HG03521 (cell line): Measurements from ENCODE around the gene WNT8B.

Experiments
- ATAC-seq: cut with Tn5 transposase; IDR thresholded peaks from one replicate; pipeline ENCODE4 v1.9.1; 2021; ENCODE audit warnings: mild to moderate bottlenecking, moderate library complexity; ENCODE audit not compliant: unreplicated experiment

Gene WNT8B

DNA sequence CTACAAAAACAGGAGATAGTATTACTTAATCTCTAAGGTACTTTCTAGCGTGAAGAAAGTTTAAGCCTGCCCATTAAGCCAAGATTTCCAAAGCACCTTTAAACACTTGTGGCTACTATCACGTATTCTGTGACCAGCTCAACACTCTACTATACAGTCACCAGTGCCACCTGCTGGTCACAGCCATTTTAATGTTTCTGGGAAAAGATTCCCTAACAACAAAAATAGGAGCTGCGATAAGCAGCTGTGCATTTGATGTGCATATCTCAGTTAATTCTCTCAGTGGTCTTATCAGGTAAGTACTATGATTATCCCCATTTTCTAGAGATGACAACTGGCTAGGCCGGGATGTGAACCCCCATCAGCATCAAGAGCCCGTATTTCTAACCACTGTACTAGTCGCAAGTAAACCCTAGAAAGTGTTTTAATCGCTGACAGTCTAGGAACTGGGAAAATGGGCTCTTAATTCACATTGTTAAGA lies 56.0 kb downstream of the WNT8B start:
- ATAC-seq: no peak

DNA sequence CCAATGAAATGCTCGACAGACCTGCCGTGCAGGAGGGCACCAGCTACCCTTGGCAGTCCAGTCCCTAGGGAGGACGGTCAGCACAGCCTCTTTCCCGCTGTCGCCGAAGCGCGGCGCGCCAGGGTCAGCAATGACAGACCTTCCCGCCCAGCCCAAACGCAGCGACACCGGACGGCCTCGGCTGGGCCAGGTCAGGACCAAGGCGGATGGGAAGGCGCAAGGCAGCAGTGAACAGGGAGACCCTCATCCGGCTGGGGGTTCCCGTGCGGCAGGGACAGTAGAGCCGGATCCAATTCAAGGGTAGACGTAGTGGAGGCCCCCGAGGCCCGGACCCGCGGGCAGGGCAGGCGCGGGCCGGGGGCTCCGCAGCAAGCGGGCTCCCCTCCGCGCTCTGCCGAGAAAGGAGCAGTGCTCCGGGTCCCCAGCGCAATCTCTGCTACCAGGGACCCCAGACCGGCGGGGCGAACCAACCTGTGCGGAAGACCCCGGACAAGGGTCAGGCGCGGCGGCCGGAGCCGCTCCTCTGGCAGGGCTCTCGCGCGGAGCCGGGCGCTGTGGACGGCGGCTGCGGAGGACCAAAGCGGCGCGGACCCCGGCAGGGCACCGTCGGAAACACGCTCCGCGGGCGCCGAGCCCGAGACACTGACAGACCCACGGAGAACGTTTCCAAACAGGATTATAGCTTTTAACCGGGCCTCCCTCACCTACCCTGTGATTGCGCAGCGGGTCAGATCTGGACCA lies 56.7 kb downstream of the WNT8B start, which contains the start of gene SEC31B:
Gene SEC31B, minus strand, starts transcription at position 551 of the 741 bp plus-strand sequence. CDS start 2,909 bp downstream, outside the sequence.
- ATAC-seq: no peak

DNA sequence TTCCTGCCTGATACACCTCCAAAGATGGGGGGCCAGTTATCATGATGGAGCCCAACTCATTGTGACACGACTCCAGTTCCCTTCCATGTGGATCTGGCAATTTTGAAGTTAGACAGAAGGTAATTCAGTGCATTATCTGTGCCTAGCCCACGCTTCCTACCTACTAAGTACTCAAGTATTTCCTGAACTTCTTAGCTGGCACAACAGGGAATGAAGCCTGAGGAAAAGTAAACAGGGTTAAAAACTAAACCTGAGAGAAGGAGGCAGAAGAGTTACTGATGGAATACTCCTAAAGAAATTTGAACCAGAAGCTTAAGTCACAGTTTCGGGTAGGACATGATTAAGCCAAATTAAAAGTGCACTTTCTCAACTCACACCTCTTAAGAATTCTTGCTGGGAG lies 58.0 kb downstream of the WNT8B start:
- no peak for ATAC-seq

DNA sequence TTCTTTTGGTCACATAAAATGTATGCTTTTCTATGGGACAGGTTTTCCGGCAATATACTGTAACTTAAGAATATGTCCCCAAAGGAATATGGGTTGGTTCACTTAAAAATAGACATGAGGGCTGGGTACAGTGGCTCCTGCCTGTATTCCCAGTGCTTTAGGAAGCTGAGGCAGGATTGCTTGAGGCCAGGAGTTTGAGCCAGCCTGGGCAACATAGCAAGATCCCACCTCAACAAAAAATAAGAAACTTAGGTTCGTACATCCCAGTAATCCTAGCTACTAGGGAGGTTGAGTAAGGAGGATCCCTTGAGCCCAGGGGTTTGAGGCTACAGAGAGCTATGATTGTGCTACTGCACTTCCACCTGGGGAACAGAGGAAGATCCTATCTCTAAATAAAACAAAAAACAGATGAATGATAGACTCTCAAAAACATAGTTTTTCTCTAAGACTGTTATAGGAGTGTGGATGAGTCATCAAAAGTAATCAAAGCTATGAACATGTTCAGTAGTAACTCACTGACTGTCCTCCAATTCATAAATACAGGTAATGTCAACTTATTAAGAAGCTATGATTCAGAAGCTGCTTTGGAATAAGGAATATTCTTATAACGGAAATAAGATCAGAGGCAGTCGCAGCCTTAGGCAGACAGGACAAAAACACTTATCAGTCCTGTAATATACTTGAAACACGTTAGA lies 59.4 kb downstream of the WNT8B start:
- ATAC-seq: no peak

DNA sequence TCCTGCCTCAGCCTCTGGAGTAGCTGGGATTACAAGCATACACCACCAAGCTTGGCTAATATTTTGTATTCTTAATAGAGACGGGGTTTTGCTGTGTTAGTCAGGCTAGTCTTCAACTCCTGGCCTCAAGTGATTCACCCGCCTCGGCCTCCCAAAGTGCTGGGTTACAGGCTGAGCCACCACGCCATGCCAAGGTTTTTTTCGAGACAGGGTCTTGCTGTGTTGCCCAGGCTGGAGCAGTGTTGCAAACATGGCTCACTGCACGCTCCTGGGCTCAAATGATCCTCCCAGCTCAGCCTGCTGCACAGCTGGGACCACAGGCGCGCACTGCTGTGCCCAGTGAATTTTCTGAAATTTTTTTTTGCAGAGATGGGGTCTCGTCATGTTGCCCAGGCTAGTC lies 60.1 kb downstream of the WNT8B start:
- ATAC-seq: no peak

DNA sequence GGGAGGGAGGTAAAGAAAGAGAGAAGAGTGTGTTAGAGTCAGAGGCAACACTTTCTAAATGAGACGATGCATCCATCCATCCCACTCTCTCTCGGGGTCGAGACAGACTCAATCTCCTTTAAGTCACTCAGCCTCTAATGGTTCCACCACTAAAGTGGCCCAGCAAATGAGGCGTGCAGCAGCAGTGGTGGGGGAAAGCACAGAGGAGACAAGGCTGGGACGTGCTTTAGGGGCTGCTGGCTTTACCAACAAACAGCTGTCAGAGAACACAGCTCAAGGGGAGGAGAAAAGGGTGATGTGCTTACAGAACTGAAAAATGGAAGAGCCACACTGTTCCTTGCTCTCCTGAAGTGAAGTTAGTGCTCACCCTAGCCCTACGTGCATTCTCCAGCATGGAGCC lies 61.4 kb downstream of the WNT8B start:
- ATAC-seq: no peak

DNA sequence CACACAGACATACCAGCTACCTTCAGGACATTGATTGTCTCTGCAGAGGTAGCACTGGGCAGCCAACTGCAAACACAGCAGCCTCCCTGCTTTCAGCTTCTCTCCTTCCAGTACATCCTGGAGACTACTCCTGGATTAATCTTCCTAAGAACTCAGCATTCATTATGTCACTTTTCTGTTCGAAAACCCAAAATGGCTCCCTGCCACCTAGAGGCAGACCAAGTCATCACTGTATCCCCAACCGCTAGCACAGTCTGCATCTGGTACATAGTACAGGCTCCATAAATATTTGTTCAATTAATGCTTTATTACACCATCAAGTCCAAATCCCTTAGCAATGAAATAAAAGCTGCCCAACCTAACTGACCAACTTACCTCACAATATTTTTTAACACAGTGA lies 61.8 kb downstream of the WNT8B start:
- no peak for ATAC-seq

DNA sequence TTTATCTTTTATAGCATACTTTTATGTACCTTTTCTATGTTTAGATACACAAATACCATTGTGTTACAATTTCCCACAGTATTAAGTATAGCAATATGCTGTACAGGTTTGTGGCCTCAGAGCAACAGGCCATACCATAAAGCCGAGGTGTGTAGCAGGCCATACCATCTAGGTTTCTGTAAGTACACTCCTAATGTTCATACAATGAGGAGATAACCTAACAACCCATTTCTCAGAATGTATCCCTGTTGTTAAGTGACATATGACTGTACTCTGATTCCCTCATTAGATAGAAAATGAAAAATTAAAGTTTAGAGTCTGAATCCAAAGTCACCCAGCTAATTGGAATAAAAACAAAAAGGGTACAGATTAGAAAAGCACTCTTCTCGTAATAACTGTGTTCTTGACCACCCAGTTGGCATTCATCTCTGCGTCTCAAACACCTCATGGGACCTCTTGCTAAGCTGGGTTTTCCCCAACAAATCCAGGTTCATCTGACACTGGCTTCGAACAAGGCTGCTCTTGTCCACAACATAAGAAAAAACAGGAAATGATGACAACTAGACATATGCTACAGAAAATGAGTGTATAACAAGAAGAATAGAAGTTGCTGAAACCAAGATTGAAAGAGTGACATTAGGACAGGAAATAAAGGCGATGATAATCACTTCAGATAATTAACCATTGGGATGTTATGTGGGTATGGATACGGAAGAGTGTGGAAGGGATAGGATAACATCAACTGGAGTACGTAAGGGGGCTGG lies 65.5 kb downstream of the WNT8B start:
- no peak for ATAC-seq

DNA sequence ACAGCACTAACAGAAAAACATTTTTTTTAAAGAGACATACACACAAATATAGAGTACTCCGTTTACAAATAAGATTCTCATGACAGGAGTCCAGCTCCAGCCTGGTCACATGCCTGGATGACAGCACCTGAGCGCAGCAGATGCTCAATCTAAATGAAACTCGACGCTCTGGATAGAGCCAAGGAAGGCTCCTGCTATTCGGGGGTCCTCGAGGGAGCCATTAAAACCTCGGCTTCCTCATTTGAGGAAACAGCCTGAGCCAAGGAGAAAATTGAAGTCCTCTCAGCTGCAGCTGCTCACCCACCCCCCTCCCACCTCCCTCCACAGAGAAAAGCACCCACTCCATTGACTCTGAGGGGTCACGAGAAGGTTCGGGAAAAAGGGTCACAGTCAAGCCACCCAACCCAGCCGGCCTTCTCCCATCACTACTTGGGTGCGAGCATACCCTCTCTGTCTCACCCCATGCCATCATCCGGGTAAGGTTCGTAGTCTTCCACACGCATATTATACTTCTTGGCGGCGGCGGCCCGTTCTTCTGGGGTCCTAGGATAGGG lies 66.2 kb downstream of the WNT8B start:
- no peak for ATAC-seq

DNA sequence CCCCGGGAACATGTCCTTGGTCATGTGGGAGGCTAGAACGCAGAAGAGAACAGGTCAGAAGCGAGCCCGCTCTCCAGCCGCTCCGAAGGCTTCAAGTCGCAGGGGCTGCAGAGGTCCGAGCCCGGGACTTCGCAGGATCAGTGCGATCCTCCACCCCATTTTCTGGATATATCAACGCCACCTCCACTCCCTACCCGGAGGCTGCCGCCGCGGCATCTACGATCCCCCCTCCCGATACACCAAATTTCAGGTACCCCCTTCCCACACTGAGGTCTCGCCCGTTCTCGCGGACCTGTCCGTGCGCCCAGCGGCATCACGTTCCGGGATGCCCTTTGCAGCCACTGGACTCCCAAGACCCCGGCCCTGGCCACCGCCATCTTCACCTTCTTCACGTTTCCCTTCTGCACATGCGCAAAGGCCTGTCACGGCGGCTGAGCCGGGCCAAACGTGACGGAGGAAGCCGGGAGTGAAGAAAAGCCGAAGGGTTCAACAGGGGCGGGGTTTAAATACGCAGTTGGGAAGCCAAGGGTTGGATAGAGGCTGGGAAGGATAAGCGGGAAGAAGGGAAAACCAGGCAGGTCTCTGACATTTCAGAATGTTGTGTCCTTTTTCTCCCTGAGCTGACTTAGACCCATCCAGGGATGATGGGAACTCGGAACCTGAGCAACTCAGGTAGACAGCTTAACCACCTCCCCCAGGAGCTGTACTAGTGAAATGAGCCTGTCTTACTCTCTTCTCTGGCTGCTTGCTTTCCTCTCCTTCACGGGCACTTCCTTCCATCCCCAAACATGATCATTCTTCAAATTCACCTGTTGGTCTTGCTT lies 66.9 kb downstream of the WNT8B start, which contains the start of gene NDUFB8:
Gene NDUFB8, minus strand, starts transcription at position 397 of the 824 bp plus-strand sequence. Its CDS starts 20 bp downstream, at position 377.
- ATAC-seq: no peak

DNA sequence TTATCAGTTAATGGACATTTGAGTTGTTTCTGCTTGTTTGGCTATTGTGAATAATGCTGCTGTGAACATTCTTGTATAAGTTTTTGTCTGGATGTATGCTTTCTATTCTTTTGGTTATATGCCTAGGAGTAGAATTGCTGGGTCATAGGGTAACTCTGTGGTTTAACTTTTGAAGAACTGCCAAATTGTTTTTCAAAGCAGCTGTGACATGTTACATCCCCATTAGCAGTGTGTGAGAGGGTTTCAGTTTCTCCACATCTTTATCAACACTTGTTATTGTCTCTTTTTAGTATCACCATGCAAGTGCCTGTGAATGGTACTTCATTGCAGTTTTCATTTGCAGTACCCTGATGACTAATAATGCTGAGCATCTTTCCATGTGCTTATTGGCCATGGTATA lies 69.0 kb downstream of the WNT8B start:
- no peak for ATAC-seq
